SK-N-SH (cell line): ENCODE results near the gene CCND3. TPM values are rescaled to one million over a fixed set of nuclear protein-coding genes. Genes with fewer than 3 reads are reported as not detected.

Source experiments
- CTCF ChIA-PET: fragments of 300-600, 350-600 bp; formaldehyde crosslinking; extraction: SDS; loops from one replicate; lab custom pipeline; 2021; lab: Yijun Ruan, JAX
- POLR2A ChIA-PET: fragments of 350-600 bp; sonication (Branson Sonifier 250); formaldehyde crosslinking; extraction: SDS; loops from one replicate; lab custom pipeline; 2020; ENCODE audit warnings: antibody characterized with exemption, inconsistent platforms; lab: Yijun Ruan, JAX
- DNase-seq: peaks from one replicate; pipeline ENCODE4 v3.0.0; 2012
- H2AFZ ChIP-seq: fragments of 200-600 bp; sonication (generic); 2 replicates; pipeline ENCODE4 v1.8.1; 2016; ENCODE audit warnings: antibody characterized with exemption, mild to moderate bottlenecking, low read depth
- H3F3A ChIP-seq: fragments of 200-600 bp; sonication (generic); replicated peaks from 2 replicates; pipeline ENCODE3; 2016; ENCODE audit warnings: antibody characterized with exemption, mild to moderate bottlenecking; ENCODE audit not compliant: insufficient read depth
- H3K27ac ChIP-seq, 2 experiments: fragments of 200-500 bp in 1 of 2; fragments of 200-600 bp in 1 of 2; sonication (Bioruptor generic) in 1 of 2; sonication (generic), shearing (Covaris generic) in 1 of 2; 2 replicates each; pipeline versions ENCODE4 v1.5.1 to v1.6.1; 2014 to 2016; ENCODE audit warnings: low read depth in 2 of 2, inconsistent platforms in 1 of 2, low read length in 1 of 2, mild to moderate bottlenecking in 1 of 2, mixed read lengths in 1 of 2
- H3K27me3 ChIP-seq: fragments of 200-600 bp; sonication (generic), shearing (Covaris generic); 2 replicates; pipeline ENCODE4 v1.6.1; 2016; ENCODE audit warnings: mixed run types; ENCODE audit not compliant: insufficient read depth
- H3K36me3 ChIP-seq, 2 experiments: fragments of 200-500 bp in 1 of 2; fragments of 200-600 bp in 1 of 2; sonication (Bioruptor generic) in 1 of 2; sonication (generic) in 1 of 2; replicated peaks in 1 of 2; 2 replicates each; pipeline versions ENCODE3 to v1.5.1; 2014 to 2016; ENCODE audit warnings: low read length in 1 of 2, mild to moderate bottlenecking in 1 of 2; ENCODE audit not compliant: insufficient read depth in 2 of 2, control insufficient read depth in 1 of 2
- H3K4me1 ChIP-seq, 2 experiments: fragments of 200-500 bp in 1 of 2; fragments of 200-600 bp in 1 of 2; sonication (Bioruptor generic) in 1 of 2; sonication (generic), shearing (Covaris generic) in 1 of 2; 2 replicates each; pipeline versions ENCODE4 v1.5.1 to v1.6.1; 2014 to 2016; ENCODE audit warnings: low read depth in 1 of 2, low read length in 1 of 2, mixed run types in 1 of 2; ENCODE audit not compliant: insufficient read depth in 2 of 2, control insufficient read depth in 1 of 2
- H3K4me2 ChIP-seq: fragments of 200-600 bp; sonication (generic), shearing (Covaris generic); 2 replicates; pipeline ENCODE4 v1.6.1; 2017; ENCODE audit warnings: mixed run types
- H3K4me3 ChIP-seq, 2 experiments: fragments of 200-500 bp in 1 of 2; fragments of 200-600 bp in 1 of 2; sonication (Bioruptor generic) in 1 of 2; sonication (generic), shearing (Covaris generic) in 1 of 2; 2 replicates each; pipeline versions ENCODE4 v1.5.1 to v1.8.1; 2014 to 2016; ENCODE audit warnings: low read depth in 2 of 2, inconsistent platforms in 1 of 2, low read length in 1 of 2, mild to moderate bottlenecking in 1 of 2, mixed read lengths in 1 of 2, moderate library complexity in 1 of 2
- H3K79me2 ChIP-seq: fragments of 200-600 bp; sonication (generic); 2 replicates; pipeline ENCODE4 v1.8.1; 2017; ENCODE audit warnings: mild to moderate bottlenecking; ENCODE audit not compliant: insufficient read depth
- H3K9ac ChIP-seq: fragments of 200-600 bp; sonication (generic); 2 replicates; pipeline ENCODE4 v1.6.1; 2017; ENCODE audit warnings: mixed run types
- H3K9me2 ChIP-seq: fragments of 200-600 bp; sonication (generic); 2 replicates; pipeline ENCODE4 v1.6.1; 2017; ENCODE audit warnings: mixed run types
- H3K9me3 ChIP-seq: fragments of 200-600 bp; sonication (generic); 2 replicates; pipeline ENCODE4 v1.6.1; 2017; ENCODE audit warnings: mixed run types, mild to moderate bottlenecking, moderate library complexity
- H4K20me1 ChIP-seq: fragments of 200-600 bp; sonication (generic); 2 replicates; pipeline ENCODE4 v1.6.1; 2017; ENCODE audit warnings: mild to moderate bottlenecking, mixed run types; ENCODE audit not compliant: insufficient read depth
- FOXJ3 ChIP-seq: sonication (generic); formaldehyde crosslinking; IDR thresholded peaks from 2 replicates; pipeline ENCODE4 v1.5.1; 2020; ENCODE audit warnings: mild to moderate bottlenecking, missing genetic modification reagents
- FOXM1 ChIP-seq: IDR thresholded peaks from 2 replicates; pipeline ENCODE4 v1.4.0; 2012; ENCODE audit warnings: low read depth, mild to moderate bottlenecking
- JUND ChIP-seq: IDR thresholded peaks from 2 replicates; pipeline ENCODE4 v1.4.0; 2012
- MXI1 ChIP-seq: IDR thresholded peaks from 2 replicates; pipeline ENCODE4 v1.6.1; 2012; ENCODE audit warnings: mild to moderate bottlenecking, low read depth, low read length, improper control_type of control experiment
- NRF1 ChIP-seq: IDR thresholded peaks from 2 replicates; pipeline ENCODE4 v1.6.1; 2012; ENCODE audit warnings: low read depth, mild to moderate bottlenecking, low read length
- PBX3 ChIP-seq: IDR thresholded peaks from 2 replicates; pipeline ENCODE4; 2012
- RAD21 ChIP-seq: IDR thresholded peaks from 2 replicates; pipeline ENCODE4 v1.6.1; 2012; ENCODE audit warnings: mild to moderate bottlenecking, low read length
- RCOR1 ChIP-seq: fragments of 150-350 bp; IDR thresholded peaks from 2 replicates; pipeline ENCODE4 v1.6.1; 2017; ENCODE audit warnings: antibody characterized with exemption, low read length
- YY1 ChIP-seq: IDR thresholded peaks from 2 replicates; pipeline ENCODE4 v1.4.0; 2012; ENCODE audit warnings: low read depth, mild to moderate bottlenecking
- ZBTB33 ChIP-seq: IDR thresholded peaks from 2 replicates; pipeline ENCODE4 v1.4.0; 2012; ENCODE audit warnings: low read depth, borderline replicate concordance
- WGBS: methylation state at CpG from one replicate; pipeline ENCODE4 v1.1.6; 2017; ENCODE audit warnings: low lambda C conversion rate; 5-methylcytosine and 5-hydroxymethylcytosine counted together
- polyA plus RNA-seq, 3 experiments: library from polyadenylated mRNA; depleted of rRNA; stranded (reverse); fragments of >200 nt; gene quantifications; 2 replicates each; pipeline ENCODE4 v1.2.3, GENCODE V29; 2012
- TF ChIP-seq, protein P1 (sequence below): fragments of 200-600 bp; sonication (generic); IDR thresholded peaks from 2 replicates; pipeline ENCODE4 v1.6.1; 2017; ENCODE audit warnings: antibody characterized with exemption, mild to moderate bottlenecking, moderate library complexity

Gene CCND3
- polyA plus RNA-seq, 1 of the 3 experiments (the other 2 are of a cell fraction), result 26.6 TPM

- Histone ChIP-seq H3F3A (no peaks in the 10 kb centered on the region), H3K27me3 (no peaks in the 10 kb centered on the region), H3K9me2 (no peaks in the 10 kb centered on the region), H3K36me3 (peaks cover 20 to 22% of the 10 kb centered on the region in 2 experiments), H3K4me1 (peaks cover 4 to 5% of the 10 kb centered on the region in 2 experiments; a peak in 2 of 4 replicates), H3K4me3 (no peak overlapping the region), H4K20me1 (no peaks in the 10 kb centered on the region), H3K27ac (no peak overlapping the region), H3K79me2 (peaks cover 3% of the 10 kb centered on the region; the same call in 1 of the 2 replicates), H3K4me2 (no peak overlapping the region), H3K9me3 (no peaks in the 10 kb centered on the region), H3K9ac (no peak overlapping the region), H2AFZ (no peak overlapping the region)
- ChIA-PET CTCF (interaction anchor here (0.5 to 1.9 kb wide), 3 partner anchors 20 to 143 kb away, joined by 3 to 5 read pairs (median 3); partner anchors contain the start of genes BYSL and MED20), POLR2A (no interaction called here)
- no peak for DNase-seq
- 94% methylated on average over 1 of the region's 1 CpG for WGBS
- no peak for TF ChIP-seq JUND
These were observed 40.7 kb downstream of the CCND3 start for GRCh38 chr6:41900861-41901260.

DNA sequence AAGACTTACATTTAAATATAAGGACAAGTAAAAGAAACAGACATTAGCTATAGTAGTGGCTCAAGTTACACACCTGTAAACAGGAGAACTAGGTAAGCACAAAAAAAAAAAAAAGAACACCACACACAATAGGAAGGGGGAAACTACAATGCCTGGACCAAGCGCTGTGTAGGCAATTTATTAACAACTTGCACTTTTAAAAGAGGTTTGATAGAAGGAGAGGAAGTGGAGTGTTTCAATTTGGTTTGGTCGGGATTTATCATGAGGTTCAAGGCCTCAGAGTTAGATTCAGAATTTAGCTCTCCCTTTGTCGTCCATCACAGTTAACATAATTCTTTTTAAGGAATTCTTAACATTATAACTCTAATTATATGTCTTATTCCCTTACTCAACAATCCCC lies 45.3 kb downstream of the CCND3 start:
- Histone ChIP-seq H3K27me3 (no peaks in the 10 kb centered on the region), H3K79me2 (peaks cover 3% of the 10 kb centered on the region; the same call in 1 of the 2 replicates), H2AFZ (peak overlapping the region; percentile 90; the same call in 1 of the 2 replicates), H3K36me3 (peaks cover 2 to 3% of the 10 kb centered on the region in 2 experiments), H3K4me3 (peak overlapping the region; percentile 83 to 94), H3K9me3 (no peaks in the 10 kb centered on the region), H3K27ac (peak overlapping the region; percentile 79 to 82), H3K9me2 (no peaks in the 10 kb centered on the region), H3K9ac (peak overlapping the region; percentile 77; the same call in 1 of the 2 replicates), H3F3A (peaks cover 8% of the 10 kb centered on the region), H4K20me1 (no peaks in the 10 kb centered on the region), H3K4me1 (peaks cover 5 to 12% of the 10 kb centered on the region in 2 experiments; a peak in 2 of 4 replicates), H3K4me2 (peak overlapping the region; percentile 86)
- DNase-seq, result no peak
- TF ChIP-seq ZBTB33 (no peak), MXI1 (no peak), RCOR1 (no peak), PBX3 (no peak), FOXM1 (no peak), NRF1 (no peak), RAD21 (no peak), YY1 (no peak), FOXJ3 (CRISPR knock-in tag) (no peak)
- TF ChIP-seq, protein P1, sequence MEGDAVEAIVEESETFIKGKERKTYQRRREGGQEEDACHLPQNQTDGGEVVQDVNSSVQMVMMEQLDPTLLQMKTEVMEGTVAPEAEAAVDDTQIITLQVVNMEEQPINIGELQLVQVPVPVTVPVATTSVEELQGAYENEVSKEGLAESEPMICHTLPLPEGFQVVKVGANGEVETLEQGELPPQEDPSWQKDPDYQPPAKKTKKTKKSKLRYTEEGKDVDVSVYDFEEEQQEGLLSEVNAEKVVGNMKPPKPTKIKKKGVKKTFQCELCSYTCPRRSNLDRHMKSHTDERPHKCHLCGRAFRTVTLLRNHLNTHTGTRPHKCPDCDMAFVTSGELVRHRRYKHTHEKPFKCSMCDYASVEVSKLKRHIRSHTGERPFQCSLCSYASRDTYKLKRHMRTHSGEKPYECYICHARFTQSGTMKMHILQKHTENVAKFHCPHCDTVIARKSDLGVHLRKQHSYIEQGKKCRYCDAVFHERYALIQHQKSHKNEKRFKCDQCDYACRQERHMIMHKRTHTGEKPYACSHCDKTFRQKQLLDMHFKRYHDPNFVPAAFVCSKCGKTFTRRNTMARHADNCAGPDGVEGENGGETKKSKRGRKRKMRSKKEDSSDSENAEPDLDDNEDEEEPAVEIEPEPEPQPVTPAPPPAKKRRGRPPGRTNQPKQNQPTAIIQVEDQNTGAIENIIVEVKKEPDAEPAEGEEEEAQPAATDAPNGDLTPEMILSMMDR, result no peak
- ChIA-PET CTCF (interaction anchor here (0.6 to 1.6 kb wide), 3 partner anchors 25 to 177 kb away, joined by 3 to 7 read pairs (median 5); partner anchors contain the start of genes BYSL, MED20 and TOMM6), POLR2A (interaction anchor here (0.7 kb wide), 1 partner anchor 25 kb away, joined by 3 read pairs; the partner anchor contains the start of genes BYSL and MED20)
- WGBS, result 94% methylated on average over 3 of the region's 3 CpGs
